GM12801 (cell line): Measurements from ENCODE around the gene AGXT.

Experiments
- CTCF ChIP-seq: IDR thresholded peaks from one replicate; pipeline ENCODE4 v1.5.1; 2011; ENCODE audit warnings: control low read depth; ENCODE audit not compliant: insufficient read length; ENCODE audit errors: extremely low read depth

AGXT gene

GRCh38 chr2:240869109-240869955 is 708 bp downstream of the AGXT start:
- no peak for TF ChIP-seq CTCF

GRCh38 chr2:240869956-240870875 is 1.6 kb downstream of the AGXT start:
- TF ChIP-seq CTCF: no peak

- TF ChIP-seq CTCF: no peak
Measured at GRCh38 chr2:240871071-240871958, 2.7 kb downstream of the AGXT start.

- TF ChIP-seq CTCF: no peak
Measured at GRCh38 chr2:240872317-240873097, 3.9 kb downstream of the AGXT start.

- TF ChIP-seq CTCF: no peak
Measured at GRCh38 chr2:240873098-240873788, 4.6 kb downstream of the AGXT start.
